Endodermal cell (in vitro differentiated cells): Measurements from ENCODE around the gene QKI. TPM values are rescaled to one million over a fixed set of nuclear protein-coding genes. Genes with fewer than 3 reads are reported as not detected.
"Not testable (repeated sequence)": the region's sequence is repeated elsewhere in the genome, so short reads cannot be mapped to it uniquely, and the experiment has no call there.

Source experiments
- DNase-seq: peaks from one replicate; pipeline ENCODE4 v3.0.0-alpha.2; 2017
- H3K27ac ChIP-seq: 2 replicates; pipeline ENCODE4 v1.5.1; 2013; ENCODE audit warnings: mild to moderate bottlenecking, low read depth, low read length, moderate library complexity
- H3K27me3 ChIP-seq: 2 replicates; pipeline ENCODE4 v1.6.1; 2013; ENCODE audit warnings: mild to moderate bottlenecking, low read length, moderate library complexity; ENCODE audit not compliant: insufficient read depth, control insufficient read depth, poor library complexity, severe bottlenecking
- H3K36me3 ChIP-seq: 2 replicates; pipeline ENCODE4 v1.7.0; 2013; ENCODE audit warnings: mild to moderate bottlenecking, low read length, moderate library complexity; ENCODE audit not compliant: control insufficient read depth, insufficient read depth
- H3K4me1 ChIP-seq: one replicate; pipeline ENCODE4 v1.7.0; 2013; ENCODE audit warnings: low read length; ENCODE audit not compliant: control insufficient read depth, insufficient read depth
- H3K4me3 ChIP-seq: 2 replicates; pipeline ENCODE4 v1.5.1; 2013; ENCODE audit warnings: mild to moderate bottlenecking, low read length, moderate library complexity
- H3K9ac ChIP-seq: 2 replicates; pipeline ENCODE4 v1.6.1; 2013; ENCODE audit warnings: mild to moderate bottlenecking, low read length, moderate library complexity; ENCODE audit not compliant: poor library complexity, severe bottlenecking; ENCODE audit errors: extremely low read depth
- H3K9me3 ChIP-seq: 2 replicates; pipeline ENCODE4 v1.6.1; 2013; ENCODE audit warnings: mild to moderate bottlenecking, low read length, moderate library complexity; ENCODE audit not compliant: control insufficient read depth
- H3K27ac Mint-ChIP-seq: 2 replicates; pipeline ENCODE4 v1.8.0; 2020; ENCODE audit warnings: mixed read lengths
- H3K27me3 Mint-ChIP-seq: 2 replicates; pipeline ENCODE4 v1.8.0; 2021; ENCODE audit warnings: mild to moderate bottlenecking, mixed read lengths; ENCODE audit not compliant: insufficient read depth
- H3K36me3 Mint-ChIP-seq: 2 replicates; pipeline ENCODE4 v1.8.0; 2020; ENCODE audit warnings: low read depth, mixed read lengths
- H3K4me1 Mint-ChIP-seq: 2 replicates; pipeline ENCODE4 v1.8.0; 2020; ENCODE audit warnings: mixed read lengths
- H3K4me3 Mint-ChIP-seq: 2 replicates; pipeline ENCODE4 v1.8.0; 2020; ENCODE audit warnings: mild to moderate bottlenecking, moderate library complexity, mixed read lengths
- H3K9me3 Mint-ChIP-seq: 2 replicates; pipeline ENCODE4 v1.8.0; 2020; ENCODE audit warnings: mild to moderate bottlenecking, mixed read lengths
- CTCF ChIP-seq: fragments of 200-600 bp; sonication (generic); conservative IDR thresholded peaks from 2 replicates; pipeline ENCODE4 v1.5.0; 2021; ENCODE audit warnings: antibody characterized with exemption, mild to moderate bottlenecking
- WGBS, 2 experiments: methylation state at CpG; one replicate each; pipeline versions ENCODE4 v1.1.5 to v1.1.7; 2013; ENCODE audit warnings: missing lambda C conversion rate in 2 of 2, mixed read lengths in 1 of 2; ENCODE audit not compliant: insufficient coverage in 1 of 2, insufficient read length in 1 of 2; 5-methylcytosine and 5-hydroxymethylcytosine counted together
- total RNA-seq, 2 donors: library from RNA; stranded (reverse); fragmentation: NEBNext Ultra II Directional in 1 of 2; extraction: Animal tissue kit (Norgen Biotek cat#: 25700) in 1 of 2; gene quantifications; 2 replicates in 1 of 2; 3 replicates in 1 of 2; pipeline ENCODE4 v1.2.1, GENCODE V29; 2021

The QKI gene
- total RNA-seq, 2 donors from 2014 or later = 93.3 to 107 TPM

GRCh38 chr6:163470611-163471010 is 56.1 kb downstream of the QKI start:
- no peak for DNase-seq
- H3K4me1 ChIP-seq = no peaks in the 10 kb centered on the region
- H3K27me3 ChIP-seq = no peaks in the 10 kb centered on the region
- H3K4me3 ChIP-seq = peak overlapping the region; percentile 34
- no peaks in the 10 kb centered on the region for H3K27me3 Mint-ChIP-seq
- no peak overlapping the region for H3K9ac ChIP-seq
- no peak for TF ChIP-seq CTCF
- peaks cover under 1% of the 10 kb centered on the region for H3K4me1 Mint-ChIP-seq
- no peak overlapping the region for H3K27ac Mint-ChIP-seq
- H3K36me3 ChIP-seq = peaks cover 29% of the 10 kb centered on the region
- H3K27ac ChIP-seq = no peak overlapping the region
- H3K36me3 Mint-ChIP-seq = peaks cover 46% of the 10 kb centered on the region
- H3K4me3 Mint-ChIP-seq = no peak overlapping the region
- H3K9me3 ChIP-seq = peaks cover 46% of the 10 kb centered on the region
- H3K9me3 Mint-ChIP-seq = peaks cover 27% of the 10 kb centered on the region

GRCh38 chr6:163474581-163474980 is 60.1 kb downstream of the QKI start:
- H3K36me3 Mint-ChIP-seq = peaks cover 36% of the 10 kb centered on the region
- no peak overlapping the region for H3K4me3 Mint-ChIP-seq
- H3K9me3 Mint-ChIP-seq = peaks cover 22% of the 10 kb centered on the region
- no peak overlapping the region for H3K27ac Mint-ChIP-seq
- H3K27ac ChIP-seq = no peak overlapping the region
- H3K4me1 Mint-ChIP-seq = peaks cover 4% of the 10 kb centered on the region
- 97 to 100% methylated on average over 2 of the region's 2 CpGs for WGBS, 2 experiments
- H3K4me3 ChIP-seq = no peak overlapping the region
- peaks cover 35% of the 10 kb centered on the region for H3K36me3 ChIP-seq
- H3K4me1 ChIP-seq = no peaks in the 10 kb centered on the region
- TF ChIP-seq CTCF = no peak
- no peaks in the 10 kb centered on the region for H3K27me3 ChIP-seq
- H3K27me3 Mint-ChIP-seq = no peaks in the 10 kb centered on the region
- no peak for DNase-seq
- H3K9me3 ChIP-seq = peaks cover 29% of the 10 kb centered on the region
- H3K9ac ChIP-seq = no peak overlapping the region

- H3K27ac Mint-ChIP-seq = peak overlapping the region; percentile 50
Observed at GRCh38 chr6:163476946-163477345, 62.4 kb downstream of the QKI start.

GRCh38 chr6:163483107-163483506 is 68.6 kb downstream of the QKI start:
- Mint-ChIP-seq H3K27ac (no peak overlapping the region), H3K4me1 (peaks cover 6% of the 10 kb centered on the region), H3K27me3 (no peaks in the 10 kb centered on the region), H3K36me3 (peaks cover 26% of the 10 kb centered on the region), H3K4me3 (no peak overlapping the region), H3K9me3 (no peaks in the 10 kb centered on the region)
- no peaks in the 10 kb centered on the region for H3K4me1 ChIP-seq
- H3K27me3 ChIP-seq = no peaks in the 10 kb centered on the region
- no peak for TF ChIP-seq CTCF
- no peak overlapping the region for H3K4me3 ChIP-seq
- DNase-seq = no peak
- H3K9ac ChIP-seq = no peak overlapping the region
- peaks cover 26% of the 10 kb centered on the region for H3K36me3 ChIP-seq
- no peaks in the 10 kb centered on the region for H3K9me3 ChIP-seq
- no peak overlapping the region for H3K27ac ChIP-seq
- 83 to 100% methylated on average over 2 of the region's 2 CpGs for WGBS, 2 experiments

More at GRCh38 chr6:163476946-163477345, 62.4 kb downstream of the QKI start:
- H3K9ac ChIP-seq, H3K4me3 Mint-ChIP-seq, H3K27me3 ChIP-seq, H3K9me3 ChIP-seq, H3K27me3 Mint-ChIP-seq, H3K27ac ChIP-seq, H3K4me1 Mint-ChIP-seq, H3K4me3 ChIP-seq, H3K4me1 ChIP-seq, H3K9me3 Mint-ChIP-seq: not testable (repeated sequence)
- peaks cover 25% of the 10 kb centered on the region for H3K36me3 Mint-ChIP-seq
- 79 to 90% methylated on average over 6 to 7 of the region's 7 CpGs for WGBS, 2 experiments
- peaks cover 28% of the 10 kb centered on the region for H3K36me3 ChIP-seq
- peak; percentile 42 for DNase-seq
